Mesenteric fat pad (tissue), 1 donor: ENCODE measurements around the gene EMP2. TPM values are rescaled to one million over a fixed set of nuclear protein-coding genes. Genes with fewer than 3 reads are reported as not detected.

Experiments used
- DNase-seq: peaks from one replicate; pipeline ENCODE4 v3.0.0-alpha.2; 2020; ENCODE audit warnings: low spot score
- total RNA-seq: library from RNA; stranded (reverse); fragmentation: NEBNext Ultra II Directional; extraction: Animal tissue kit (Norgen Biotek cat#: 25700); gene quantifications from one replicate; pipeline ENCODE4 v1.2.1, GENCODE V29; 2021
- donor health status: DM: yes; HTN: yes; CAD: no.

EMP2 gene
- total RNA-seq, 1 donor from 2014 or later = 68.1 TPM

DNA sequence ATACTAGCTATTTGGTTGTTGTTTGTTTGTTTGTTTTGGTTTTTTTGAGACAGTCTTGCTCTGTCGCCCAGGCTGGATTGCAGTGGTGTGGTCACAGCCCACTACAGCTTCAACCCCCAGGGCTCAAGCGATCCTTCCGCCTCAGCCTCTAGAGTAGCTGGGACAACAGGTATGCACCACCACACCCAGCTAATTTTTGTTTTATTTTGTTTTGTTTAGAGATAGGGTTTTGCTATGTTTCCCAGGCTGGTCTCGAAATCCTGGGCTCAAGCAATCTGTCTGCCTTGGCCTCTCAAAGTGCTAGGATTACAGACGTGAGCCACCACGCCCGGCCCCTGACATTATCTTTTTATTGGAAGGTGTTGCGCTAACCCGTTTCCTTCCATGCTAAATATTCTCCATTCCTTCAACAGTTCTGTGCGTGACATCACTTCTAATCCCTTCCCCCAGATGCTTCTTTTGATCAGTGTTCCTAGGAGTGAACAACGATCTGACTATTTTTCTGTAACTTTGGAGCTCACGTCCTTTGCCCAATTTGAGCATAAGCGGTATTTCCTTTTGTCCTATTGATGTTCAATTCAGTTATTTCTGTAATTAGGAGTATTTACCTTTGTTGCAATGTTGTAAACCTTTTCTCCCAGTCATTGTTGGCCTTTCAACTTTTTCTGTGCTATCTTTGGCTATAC is 30.2 kb upstream of the EMP2 start:
- DNase-seq = no peak

DNA sequence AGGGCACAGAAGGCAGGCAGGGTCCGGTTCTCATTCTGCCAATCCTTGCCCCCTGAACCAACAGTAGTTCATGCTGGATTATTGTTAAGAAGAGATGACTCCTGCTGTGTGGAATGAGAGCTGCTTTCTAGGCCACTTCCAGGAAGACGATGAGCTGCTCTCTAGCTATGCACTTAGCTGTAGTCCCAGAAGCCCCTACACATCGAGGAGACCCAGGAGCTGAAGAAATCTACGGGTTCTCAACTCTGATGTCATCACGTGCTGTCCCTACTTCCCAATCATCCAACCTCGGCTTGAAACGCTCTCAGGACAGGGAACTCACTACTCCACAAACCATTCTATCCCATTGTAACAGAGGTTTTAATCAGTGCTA is 29.0 kb upstream of the EMP2 start:
- no peak for DNase-seq

DNA sequence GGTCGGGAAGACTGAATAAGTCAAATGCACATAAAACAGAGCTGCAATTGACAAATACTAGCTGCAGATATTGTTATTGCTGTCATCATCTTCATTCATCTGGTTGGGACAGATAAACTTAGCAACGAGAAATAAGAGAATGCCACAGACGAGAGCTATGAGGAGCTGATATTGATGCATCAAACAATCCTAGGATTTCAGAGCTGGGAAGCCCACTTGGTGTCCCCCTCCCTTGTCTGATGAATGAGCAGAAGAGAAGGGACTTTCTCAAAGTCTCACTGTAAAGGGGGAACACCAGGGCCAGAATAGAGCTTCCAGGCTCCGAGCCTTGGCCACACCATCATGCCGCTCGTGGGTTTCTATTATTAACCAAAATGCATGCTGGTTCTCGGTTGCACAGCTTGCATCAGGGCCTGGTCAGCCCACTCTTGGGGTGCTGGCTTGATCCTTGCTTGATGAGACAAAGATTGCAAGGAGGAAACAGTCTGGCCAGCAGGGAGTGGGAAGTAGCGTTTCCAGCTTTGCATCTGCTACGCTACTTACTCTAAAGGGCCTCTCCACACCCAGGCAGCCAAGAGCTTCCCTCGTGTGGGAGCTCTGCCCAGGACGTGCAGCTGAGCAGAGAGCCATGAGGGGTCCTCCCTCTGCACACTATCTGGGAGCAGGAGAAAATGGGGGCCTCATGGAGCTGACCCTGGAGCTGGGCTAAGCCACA is 28.4 kb upstream of the EMP2 start:
- no peak for DNase-seq

DNA sequence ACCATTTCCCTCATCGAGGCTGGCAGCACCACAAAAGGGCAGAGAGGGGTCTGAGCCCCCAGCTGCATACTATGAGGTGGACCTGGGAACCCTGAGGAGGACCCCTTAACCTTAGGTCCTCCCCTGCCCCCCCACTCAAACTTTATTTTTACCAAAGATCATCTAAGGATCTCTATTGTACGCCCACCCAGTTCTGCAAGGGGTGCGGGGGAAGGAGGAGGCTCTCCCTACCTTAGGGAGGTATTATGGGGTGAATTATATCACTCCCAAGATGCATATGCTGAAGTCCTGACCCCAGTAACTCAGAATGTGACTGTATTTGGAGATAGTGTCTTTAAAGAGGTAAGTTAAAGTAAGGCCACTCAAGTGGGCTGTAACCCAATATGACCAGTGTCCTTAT is 26.8 kb upstream of the EMP2 start:
- no peak for DNase-seq

DNA sequence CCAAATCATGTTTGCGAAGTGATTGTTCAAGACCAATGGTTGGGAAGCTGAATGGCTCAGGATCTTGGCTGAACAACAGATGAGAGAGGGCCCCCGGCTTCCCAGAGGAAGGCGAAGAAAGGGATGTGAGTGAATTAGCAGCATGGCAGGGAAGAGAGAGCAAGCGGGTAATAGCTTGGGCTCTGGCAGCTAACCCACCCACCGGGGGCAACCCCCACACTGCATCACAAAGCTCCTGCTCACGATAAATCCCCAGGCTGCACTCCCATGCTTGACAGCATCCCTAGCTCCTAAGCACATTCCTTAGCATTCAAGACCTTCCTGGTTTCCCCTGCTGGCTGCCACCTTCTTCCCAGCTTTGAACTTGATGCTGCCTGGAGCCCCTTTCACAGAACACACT is 26.2 kb upstream of the EMP2 start:
- no peak for DNase-seq

DNA sequence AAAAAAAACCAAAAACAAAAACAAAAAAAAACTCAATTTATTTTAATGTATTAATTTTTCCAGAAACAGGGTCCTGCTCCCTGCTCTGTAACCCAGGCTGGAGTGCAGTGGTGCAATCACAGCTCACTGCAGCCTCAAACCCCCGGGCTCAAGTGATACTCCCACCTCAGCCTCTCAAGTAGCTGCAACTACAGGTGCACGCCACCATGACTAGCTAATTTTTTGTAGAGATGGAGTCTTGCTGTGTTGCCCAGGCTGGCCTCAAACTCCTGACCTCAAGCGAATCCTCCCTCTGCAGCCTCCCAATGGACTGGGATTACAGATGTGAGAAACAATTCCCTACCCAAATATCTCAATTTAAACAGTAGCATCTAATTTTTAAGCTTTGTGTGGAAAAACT is 25.2 kb upstream of the EMP2 start:
- no peak for DNase-seq

DNA sequence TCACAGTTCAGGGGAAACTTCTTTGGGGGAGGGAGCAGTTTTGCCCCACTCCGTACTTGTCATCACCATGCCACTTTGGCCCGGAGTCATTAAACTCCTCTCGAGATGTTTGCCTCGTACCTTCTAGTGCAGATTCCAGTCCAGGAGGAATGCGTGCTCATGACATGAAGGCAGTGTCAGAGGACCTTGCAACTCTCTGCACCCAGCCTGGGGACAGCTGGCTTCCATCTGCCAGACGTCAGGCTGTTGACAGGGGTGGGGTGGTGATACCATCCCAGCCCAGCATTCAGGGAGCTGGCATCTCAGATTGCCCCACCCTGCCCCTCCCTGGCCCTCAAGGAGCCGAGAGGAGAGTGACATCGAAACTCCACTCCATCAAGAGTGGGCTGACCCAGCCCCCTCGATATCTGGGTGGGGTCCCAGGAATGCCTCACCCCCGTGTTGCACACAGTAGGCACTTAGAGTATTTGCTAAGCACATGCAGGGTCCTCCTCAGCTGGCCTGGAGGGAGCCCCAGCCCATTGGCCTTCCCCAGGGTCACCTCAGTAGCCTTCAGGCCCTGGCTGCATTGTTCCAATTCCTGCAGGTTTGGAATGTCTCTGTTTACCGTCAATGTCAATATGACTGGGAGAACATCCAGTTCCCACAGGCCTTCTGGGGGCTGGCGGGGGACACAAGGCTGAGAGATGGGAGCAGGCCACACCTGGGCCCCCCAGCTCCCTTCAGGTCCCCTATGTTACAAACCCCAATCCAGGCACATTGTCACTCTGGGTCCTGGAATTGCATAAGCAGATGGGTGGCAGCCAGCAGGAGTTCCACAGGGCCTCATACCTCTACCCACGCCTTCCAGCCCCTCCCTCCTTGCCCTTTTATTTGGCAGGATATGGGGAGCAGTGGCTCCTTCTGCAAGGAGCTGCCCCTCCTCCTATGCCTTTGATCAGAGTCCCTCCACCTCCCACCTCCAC is 21.3 kb upstream of the EMP2 start:
- DNase-seq = no peak

DNA sequence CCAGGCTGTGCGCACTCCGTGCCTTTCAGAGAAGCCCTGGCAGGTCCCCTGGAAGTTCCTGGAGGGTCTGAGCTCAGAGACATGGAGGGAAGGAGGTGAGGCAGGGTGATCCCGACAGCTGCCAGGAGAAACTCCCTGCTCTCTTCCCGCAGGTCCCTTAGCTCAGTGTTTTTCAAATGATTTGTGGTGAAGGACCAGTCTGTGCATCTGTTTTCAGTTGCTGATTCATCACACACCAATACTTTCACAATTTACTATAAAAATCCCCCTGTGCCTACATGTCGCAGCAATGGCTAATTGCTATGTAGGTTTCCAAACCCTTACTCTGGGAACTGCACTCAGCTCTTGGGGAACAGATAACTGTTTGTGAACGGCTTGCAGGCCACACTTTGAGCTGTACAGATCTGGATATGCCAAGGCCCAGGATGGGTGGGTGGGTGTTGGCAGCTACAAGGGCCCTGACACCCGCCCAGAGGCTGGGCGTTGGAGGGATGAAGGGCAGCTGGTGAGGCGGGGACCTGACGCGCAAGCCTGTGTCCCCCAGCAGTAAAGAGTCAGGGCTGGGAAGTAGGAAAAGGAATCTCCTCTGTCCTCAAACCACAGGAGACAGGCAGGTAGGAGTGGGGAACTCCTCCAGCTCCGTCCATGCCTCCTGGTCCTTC is 20.5 kb upstream of the EMP2 start:
- DNase-seq = no peak

DNA sequence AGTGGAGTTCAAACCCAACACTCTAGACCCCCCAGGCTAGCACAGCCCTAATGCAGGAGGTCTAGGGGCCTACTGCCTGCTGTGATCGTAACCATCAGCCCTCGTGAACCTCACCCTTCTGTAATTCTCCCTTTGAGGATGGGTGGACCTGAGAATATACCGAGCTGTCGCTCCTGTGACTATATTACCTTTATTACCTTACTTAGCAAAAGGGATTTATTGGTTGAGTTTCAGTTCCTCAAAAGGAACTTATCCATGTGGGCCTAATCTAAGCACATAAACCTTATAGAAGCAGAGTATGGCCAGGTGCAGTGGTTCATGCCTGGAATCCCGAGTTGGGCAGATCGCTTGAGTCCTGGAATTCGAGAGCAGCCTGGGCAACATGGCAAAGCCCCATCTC is 19.2 kb upstream of the EMP2 start:
- DNase-seq = no peak

DNA sequence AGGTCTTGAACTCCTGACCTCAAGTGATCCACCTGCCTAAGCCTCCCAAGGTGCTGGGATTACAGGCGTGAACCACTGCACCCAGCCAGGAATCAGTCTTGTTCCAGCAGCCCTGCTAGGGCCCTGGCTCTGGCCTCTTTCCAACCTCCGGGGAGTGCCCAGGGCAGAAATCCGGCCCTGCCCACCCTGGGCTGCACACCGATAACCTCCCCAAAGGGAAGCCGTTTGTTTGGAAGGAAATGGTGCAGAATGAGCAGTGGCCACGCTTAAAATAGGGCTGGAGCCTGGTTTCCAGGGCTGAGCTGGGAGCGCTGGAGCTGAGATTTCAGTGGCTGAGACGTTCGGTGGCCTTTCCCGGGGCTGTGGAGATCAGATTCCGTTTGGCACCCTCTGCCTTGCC is 17.8 kb upstream of the EMP2 start:
- no peak for DNase-seq

DNA sequence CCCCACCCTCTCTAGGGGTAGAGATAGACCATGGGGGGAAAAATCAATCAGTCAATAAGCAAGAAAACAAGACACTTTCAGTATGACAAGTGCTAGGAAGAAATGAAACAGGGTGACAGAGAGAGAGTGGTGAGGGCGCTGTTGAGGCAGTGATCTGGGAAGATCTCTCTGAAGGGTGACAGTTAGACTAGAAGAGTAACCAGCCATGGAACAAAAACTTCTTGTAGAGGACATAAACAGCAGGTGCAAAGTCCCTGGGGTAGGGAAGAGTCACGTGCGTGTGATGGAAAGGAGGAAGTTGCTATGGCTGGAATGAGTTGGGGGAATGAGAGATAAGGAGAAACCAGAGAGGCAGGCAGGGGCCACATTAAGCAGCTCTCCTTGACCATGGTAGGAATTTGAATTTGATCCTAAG is 16.8 kb upstream of the EMP2 start:
- DNase-seq = no peak

DNA sequence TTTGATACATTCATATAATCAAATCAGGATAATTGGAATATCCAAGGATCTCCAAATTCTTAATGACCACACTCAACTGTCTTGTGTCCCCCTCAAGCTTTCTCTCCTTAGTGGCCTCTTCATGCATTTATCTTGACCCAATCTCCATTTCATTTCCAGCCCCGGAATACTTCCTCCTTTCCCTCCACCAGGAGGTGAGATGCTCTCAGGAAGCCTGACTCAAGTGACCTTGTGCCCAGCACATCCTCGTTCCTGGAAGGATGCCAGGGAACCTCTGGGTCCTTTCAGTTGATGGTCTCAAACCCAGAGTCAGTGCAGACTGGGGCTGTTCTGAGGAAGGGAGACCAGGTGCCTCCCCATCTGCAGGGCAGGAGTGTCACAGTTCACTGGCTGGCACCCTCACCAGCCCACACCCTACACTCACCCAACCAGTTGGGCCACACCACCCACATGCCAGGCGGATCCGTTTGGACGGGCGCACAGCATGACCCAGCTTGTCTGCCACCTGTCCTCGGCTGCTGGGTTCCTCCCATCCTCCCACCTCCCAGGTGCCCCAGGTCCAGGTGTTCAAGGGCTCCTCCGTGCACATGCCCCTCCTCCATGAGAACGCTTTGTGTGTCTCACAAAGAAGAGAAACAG is 14.0 kb upstream of the EMP2 start:
- no peak for DNase-seq

DNA sequence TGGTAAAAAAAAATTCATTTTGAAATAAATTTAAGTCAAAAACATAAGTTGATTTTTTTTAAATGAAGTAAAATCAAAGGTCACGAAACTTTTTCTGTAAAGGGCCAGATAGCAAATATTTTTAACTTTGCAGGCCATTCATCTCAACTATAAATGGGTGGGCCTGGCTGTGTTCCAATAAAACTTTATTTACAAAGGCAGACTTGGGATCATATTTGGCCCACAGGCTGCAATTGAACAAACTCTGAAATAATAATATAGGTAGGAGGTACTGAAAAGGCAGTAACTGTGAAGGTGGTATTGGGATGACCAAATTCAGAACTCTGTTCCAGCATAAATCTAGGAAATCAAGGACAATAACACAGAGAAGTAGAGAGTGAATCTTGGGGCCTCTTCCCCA is 12.2 kb upstream of the EMP2 start:
- DNase-seq = no peak

DNA sequence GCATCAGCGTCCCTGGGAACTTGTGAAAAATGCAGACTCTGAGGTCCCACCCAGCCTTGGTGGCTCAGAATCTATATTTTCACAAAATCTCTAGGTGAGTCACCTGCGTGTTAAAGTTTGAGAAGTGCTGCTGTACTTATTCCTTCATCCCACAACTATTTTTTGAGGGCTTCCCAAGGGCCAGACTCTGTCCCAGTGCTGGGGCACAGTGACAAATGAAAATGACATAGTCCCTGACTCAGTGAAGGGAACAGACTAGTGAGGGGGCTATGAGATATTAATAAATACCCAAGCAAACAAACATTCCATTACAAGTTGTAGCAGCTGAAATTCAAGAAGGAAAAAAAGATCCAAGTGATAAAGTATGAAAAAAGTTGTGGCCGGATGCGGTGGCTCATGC is 9.9 kb upstream of the EMP2 start:
- no peak for DNase-seq

DNA sequence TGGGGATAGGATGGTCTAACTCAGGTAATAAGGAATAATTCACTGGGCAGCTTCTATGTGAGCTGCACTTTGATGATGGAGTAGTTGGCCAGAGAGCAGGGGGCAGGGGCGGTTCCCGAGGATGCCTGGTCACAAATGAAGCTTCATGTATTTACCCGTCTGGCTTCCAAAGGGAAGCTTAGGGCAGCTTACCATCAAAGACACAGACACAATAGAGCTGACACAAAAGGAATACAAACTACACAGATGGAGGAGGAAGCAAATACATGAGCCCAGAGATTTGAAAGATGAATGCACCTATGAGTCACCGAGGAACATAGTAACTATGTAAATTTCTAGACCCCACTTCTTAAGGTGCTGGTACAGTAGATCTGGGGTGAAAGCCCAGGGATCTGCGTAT is 8.7 kb upstream of the EMP2 start:
- no peak for DNase-seq

DNA sequence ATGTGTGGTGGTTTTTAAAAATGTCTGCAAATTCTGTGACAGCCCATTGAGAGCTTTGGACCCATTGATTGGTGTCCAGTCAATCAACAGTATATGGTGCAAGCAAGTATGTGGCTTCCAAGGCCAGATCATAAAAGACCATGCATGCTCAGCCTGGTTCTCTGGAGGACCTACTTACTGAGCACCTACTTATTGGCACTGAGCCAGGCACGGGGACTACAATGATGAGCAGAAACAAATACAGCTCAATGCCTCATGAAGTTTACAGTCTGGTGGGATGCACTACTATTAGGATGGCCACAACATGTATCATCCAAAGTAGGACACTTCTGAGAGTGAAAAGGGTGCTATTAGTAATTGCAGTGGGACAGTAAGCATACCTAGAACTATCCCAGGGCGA is 7.2 kb upstream of the EMP2 start:
- no peak for DNase-seq

DNA sequence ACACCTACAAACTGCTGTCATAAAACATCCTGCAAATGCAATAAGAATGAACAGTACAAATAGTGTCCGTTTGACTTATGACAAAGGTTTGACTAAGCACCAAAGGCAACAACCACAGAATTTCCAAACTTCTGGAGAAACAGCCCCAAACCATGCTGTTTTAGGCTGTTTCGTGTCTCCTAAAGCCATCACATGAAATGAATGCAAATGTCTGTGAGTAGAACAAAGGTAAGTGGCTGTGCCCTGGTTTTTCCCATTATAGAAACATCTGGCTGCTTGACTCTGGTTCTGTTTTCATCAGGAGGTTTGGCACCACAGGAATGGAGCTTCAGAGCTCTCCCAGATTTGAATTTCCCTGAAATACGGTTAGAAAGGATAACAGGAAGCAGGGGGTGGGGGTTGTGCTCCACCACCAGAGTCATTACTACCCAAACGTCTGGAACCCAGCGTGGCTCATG is 4.6 kb upstream of the EMP2 start:
- no peak for DNase-seq

DNA sequence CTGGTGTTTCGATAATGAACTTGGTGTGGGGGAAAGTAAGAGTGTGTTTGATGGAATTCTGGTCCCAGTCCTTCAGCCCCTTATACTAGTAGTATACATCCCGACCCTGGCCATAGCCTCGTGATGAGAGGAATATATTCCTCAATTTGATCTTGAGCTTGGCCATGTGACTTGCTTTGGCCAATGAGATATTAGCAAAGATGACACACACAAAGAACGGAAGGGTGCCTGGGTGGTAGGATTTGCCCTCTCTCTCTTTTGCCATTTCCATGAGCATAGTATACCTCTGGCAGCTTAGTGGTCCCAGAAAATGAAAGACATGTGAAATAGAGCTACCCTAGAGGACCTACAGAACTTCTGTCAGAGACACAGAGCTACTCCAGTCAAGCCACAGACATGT is 2.9 kb upstream of the EMP2 start:
- DNase-seq = no peak

DNA sequence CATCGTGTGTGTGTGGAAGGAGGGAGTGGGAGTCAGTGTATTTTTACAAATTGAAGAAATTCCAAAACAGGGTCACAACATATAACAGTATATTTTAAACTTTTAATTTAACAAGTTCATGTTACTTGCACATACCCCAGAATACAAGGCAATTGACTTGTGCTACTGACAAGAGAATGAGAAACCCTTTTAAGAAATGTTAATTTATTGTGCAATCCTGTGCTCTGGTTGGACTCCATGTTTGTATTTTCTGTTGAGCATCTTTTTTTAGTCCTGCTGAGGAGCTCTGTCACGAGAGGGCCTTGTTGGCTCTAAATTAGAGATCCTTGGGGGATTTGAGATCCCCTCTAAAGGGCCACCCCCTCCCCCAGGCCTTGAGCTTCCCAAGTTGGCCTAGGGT is 1.1 kb upstream of the EMP2 start:
- no peak for DNase-seq

DNA sequence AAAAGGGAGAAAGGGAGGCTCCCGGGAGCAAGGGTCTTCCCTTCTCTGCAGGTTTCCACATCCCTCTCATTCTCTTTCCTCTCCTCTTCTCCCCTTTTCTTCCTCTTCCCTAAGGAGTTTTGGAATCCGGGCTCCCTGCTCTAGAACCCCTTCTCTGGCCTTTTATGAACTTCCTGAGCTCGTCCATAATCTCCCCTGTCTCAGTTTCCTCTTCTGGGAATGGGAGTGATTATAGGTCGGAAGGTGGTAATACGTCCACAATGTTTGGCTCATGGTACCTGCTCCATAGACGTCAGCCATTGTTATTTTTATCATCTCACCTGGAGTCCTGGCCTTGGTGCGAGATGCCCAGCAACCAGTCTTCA is 467 bp upstream of the EMP2 start:
- DNase-seq = no peak

DNA sequence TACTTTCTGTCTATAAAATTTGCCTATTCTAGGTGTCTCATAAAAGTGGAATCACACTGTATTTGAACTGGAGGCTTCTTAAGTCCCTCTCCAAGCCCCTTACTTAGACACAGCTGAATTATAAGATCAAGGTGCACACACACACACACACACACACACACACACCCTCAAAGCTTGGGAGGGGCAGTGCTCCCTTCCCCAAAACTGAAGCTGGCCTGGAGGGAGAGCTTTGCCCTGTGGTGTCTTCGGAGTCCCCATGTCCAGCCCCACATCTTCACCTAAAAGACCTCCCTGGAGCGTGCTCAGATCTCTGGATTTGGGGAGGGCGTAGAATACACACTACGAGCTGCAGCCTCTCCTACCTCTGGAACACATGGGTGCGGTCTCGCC is 828 bp downstream of the EMP2 start:
- DNase-seq = no peak
